HG03175 (cell line): ENCODE data around the gene CD2.

Source experiments
- ATAC-seq: cut with Tn5 transposase; IDR thresholded peaks from one replicate; pipeline ENCODE4 v1.9.1; 2021; ENCODE audit warnings: mild to moderate bottlenecking, moderate library complexity; ENCODE audit not compliant: unreplicated experiment

The CD2 gene

GRCh38 chr1:116754198-116754977, at the start of gene CD2:
TSS of gene CD2 (plus strand) at chr1:116754430. CDS start at chr1:116754493, 63 bp downstream.
- ATAC-seq, result no peak

DNA sequence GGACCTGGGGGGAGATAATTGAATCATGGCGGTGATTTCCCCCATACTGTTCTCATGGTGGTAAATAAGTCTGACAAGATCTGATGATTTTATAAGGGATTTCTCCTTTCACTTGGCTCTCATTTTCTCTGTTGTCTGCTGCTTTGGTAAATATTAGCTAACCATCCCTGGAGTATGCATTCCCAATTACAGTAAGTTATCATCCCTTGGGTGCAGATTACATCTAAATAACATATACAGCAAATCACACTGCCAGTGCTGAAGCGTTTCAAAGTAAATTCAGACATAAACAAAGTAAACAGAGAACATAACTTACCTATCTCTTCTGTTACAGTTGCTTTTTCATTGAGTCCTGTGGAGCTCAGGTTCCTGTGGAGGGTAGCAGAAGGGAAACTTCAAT, 48.1 kb upstream of the CD2 start:
- no peak for ATAC-seq

DNA sequence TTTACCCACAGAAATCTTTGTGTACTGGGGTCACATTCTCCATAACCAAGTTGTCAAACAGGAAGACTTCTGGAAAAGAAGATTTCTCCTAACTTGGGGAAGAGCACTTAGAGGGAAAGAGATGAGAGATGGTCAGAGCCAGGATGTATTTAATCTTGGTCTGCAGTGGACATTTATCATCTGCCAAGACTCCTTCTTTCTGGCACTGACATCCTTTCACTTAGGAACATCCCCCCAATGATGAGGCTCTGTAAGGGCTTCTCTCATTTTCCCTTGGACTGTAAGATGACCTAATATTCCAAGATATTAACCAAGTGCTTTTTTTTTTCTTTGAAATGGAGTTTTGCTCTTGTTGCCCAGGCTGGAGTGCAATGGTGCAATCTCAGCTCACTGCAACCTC, 47.4 kb upstream of the CD2 start:
- no peak for ATAC-seq

GRCh38 chr1:116708255-116708900, 45.9 kb upstream of the CD2 start:
- no peak for ATAC-seq

DNA sequence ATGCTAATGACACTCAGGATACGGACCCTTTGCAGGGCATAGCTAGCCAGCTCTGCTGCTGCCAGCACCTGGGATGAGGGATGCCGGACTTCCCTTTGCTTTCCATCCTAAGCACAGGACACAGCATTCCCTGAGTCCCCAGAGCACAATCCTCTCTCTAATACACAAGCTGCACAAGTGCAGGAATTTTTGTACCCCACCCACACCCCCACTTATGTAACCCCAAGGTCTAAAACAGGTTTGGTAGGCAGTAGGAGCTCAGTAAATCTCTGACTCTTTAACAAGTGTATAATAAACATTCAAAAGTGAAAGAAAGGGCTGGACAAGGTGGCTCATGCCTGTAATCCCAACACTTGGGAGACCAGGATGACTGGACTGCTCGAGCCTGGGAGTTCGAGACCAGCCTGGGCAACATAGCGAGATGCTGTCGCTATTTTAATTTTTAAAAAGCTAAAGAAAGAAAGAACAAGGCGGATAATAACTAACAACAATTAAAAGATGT, 44.5 kb upstream of the CD2 start:
- no peak for ATAC-seq

- ATAC-seq, result no peak
These were observed 43.6 kb upstream of the CD2 start for GRCh38 chr1:116710420-116711262.

DNA sequence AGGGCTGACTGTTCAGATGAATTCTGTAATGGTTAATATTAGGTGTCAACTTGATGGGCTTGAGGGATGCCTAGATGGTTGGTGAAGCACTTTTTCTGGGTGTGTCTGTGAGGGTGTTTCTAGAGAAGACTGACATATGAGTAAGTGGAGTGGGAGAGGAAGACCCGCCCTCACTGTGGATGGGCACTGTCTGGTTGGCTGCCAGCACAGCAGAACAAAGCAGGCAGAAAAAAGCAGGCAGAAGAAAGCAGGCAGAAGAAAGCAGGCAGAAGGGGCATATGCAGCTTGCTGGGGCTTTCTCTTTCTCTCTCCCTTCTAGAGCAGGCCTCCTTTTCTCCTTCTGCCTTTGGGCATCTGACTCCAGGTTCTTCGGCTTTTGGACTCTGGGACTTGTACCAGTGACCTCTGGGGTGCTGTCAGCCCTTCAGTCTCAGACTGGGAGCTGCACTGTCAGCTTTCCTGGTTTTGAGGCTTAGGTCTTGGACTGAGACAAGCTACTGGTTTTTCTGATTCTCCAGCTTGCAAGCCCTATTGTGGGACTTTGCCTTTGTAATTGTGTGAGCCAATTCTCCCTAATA, 42.9 kb upstream of the CD2 start:
- no peak for ATAC-seq

DNA sequence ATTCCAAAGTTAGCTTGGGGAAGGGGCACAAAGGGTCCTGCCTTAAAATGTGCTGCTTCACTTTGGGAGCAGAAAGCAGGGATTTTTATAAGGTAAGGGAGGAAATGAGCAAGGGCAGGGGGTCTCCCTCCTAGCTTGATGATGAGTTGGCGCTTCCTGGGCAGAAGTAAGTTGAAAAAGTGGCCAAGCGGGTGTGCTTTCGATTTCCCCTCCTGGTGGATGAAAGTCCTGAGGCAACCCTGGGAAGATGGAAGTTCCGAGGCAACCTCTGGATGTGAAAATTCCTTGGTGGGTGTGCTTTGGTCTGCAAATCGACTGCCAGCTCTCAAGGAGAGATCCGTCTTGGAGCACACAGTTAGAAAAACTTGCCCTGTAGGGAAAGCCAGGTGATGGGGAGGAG, 41.7 kb upstream of the CD2 start:
- no peak for ATAC-seq

- no peak for ATAC-seq
These were observed 40.8 kb upstream of the CD2 start for GRCh38 chr1:116713474-116713873.

- no peak for ATAC-seq
These were observed 37.8 kb upstream of the CD2 start for GRCh38 chr1:116716391-116716790.

DNA sequence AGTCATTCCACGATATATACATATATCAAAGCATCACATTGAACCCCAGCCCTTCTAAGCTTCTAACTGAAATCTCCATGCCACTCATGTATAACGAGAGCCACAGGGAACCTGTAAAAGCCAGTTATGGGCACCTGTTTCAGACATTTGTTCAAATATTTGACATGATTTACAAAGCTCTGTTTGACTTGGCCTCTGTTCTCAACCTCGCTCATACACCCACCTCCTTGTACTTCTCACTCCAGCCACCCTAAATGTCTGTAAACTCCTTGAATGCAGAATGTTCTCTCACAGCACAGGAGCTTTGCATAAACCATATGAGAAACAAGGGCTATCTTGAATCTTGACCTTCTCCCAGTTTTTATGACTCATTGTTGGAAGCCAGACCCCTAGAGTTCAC, 36.9 kb upstream of the CD2 start:
- no peak for ATAC-seq

- ATAC-seq, result no peak
These were observed 33.7 kb upstream of the CD2 start for GRCh38 chr1:116720364-116721038.

GRCh38 chr1:116721039-116721405, 33.2 kb upstream of the CD2 start:
- no peak for ATAC-seq

GRCh38 chr1:116721451-116722007, 32.7 kb upstream of the CD2 start:
- ATAC-seq, result no peak

GRCh38 chr1:116722016-116722838, 32.0 kb upstream of the CD2 start:
- no peak for ATAC-seq

GRCh38 chr1:116724765-116725375, 29.4 kb upstream of the CD2 start:
- no peak for ATAC-seq

DNA sequence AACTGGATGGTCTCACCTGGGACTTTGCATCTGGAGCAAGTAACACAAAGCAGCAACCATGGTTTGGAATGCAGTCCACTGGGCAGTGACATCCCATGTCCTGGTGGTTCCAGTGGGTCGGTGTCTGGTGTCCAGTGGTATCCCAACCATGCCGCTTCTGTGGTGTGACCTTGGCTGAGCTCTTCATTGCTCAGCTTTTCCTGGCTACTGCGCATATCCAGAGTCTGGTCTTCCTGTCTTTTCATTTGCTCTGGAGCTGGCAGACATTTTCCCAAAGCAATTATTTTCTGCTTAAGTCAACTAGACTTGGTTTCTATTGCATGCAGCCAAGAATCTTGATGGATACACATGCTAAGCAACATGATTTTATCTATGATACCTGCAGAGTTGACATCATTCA, 28.4 kb upstream of the CD2 start:
- no peak for ATAC-seq

- ATAC-seq, result no peak
These were observed 27.1 kb upstream of the CD2 start for GRCh38 chr1:116726872-116727820.
